ENCODE measurements around the gene BMP15. TPM values are rescaled to one million over a fixed set of nuclear protein-coding genes. Genes with fewer than 3 reads are reported as not detected.

Gene BMP15
- not detected in 2 replicates for total RNA-seq
- long read RNA-seq, result 0 reads

- no peak for TF ChIP-seq CTCF (IDR thresholded peaks at IDR 0.05)
- H3K4me3 Mint-ChIP-seq (ENCODE audit: unreplicated experiment), result no peak within 1 kb of the TSS
- H3K27me3 Mint-ChIP-seq (ENCODE audit: unreplicated experiment), result no peaks in the 10 kb centered on the region
- no peak within 1 kb of the TSS for H3K27ac Mint-ChIP-seq (ENCODE audit: unreplicated experiment)
- H3K36me3 Mint-ChIP-seq (ENCODE audit: unreplicated experiment), result no peaks in the 10 kb centered on the region
- no peak for DNase-seq (ENCODE audit: extremely low spot score, unreplicated experiment)
- no peaks in the 10 kb centered on the region for H3K9me3 Mint-ChIP-seq (ENCODE audit: unreplicated experiment)
- H3K4me1 Mint-ChIP-seq (ENCODE audit: unreplicated experiment), result no peaks in the 10 kb centered on the region
Observed at GRCh38 chrX:50910685-50911176, at the start of gene BMP15. TSS of gene BMP15 (plus strand) at chrX:50910735. CDS start at chrX:50910784, 49 bp downstream.

- Mint-ChIP-seq H3K27ac (ENCODE audit: unreplicated experiment) (no peak overlapping the region), H3K4me1 (ENCODE audit: unreplicated experiment) (no peaks in the 10 kb centered on the region), H3K27me3 (ENCODE audit: unreplicated experiment) (no peaks in the 10 kb centered on the region), H3K36me3 (ENCODE audit: unreplicated experiment) (no peaks in the 10 kb centered on the region), H3K4me3 (ENCODE audit: unreplicated experiment) (no peak overlapping the region), H3K9me3 (ENCODE audit: unreplicated experiment) (peaks cover 9% of the 10 kb centered on the region)
- TF ChIP-seq CTCF (IDR thresholded peaks at IDR 0.05), result no peak
- DNase-seq (ENCODE audit: extremely low spot score, unreplicated experiment), result no peak
Observed at GRCh38 chrX:50863471-50863870, 47.1 kb upstream of the BMP15 start.

- Mint-ChIP-seq H3K27me3 (ENCODE audit: unreplicated experiment) (no peaks in the 10 kb centered on the region), H3K27ac (ENCODE audit: unreplicated experiment) (no peak overlapping the region)
- DNase-seq (ENCODE audit: extremely low spot score, unreplicated experiment), result no peak
Observed at GRCh38 chrX:50865311-50865710, 45.2 kb upstream of the BMP15 start.

GRCh38 chrX:50871922-50872453 is 38.5 kb upstream of the BMP15 start:
- Mint-ChIP-seq H3K27ac (ENCODE audit: unreplicated experiment) (no peak overlapping the region), H3K4me3 (ENCODE audit: unreplicated experiment) (no peak overlapping the region)

More at GRCh38 chrX:50865311-50865710, 45.2 kb upstream of the BMP15 start:
- Mint-ChIP-seq H3K9me3 (ENCODE audit: unreplicated experiment) (peaks cover 8% of the 10 kb centered on the region), H3K36me3 (ENCODE audit: unreplicated experiment) (no peaks in the 10 kb centered on the region), H3K4me1 (ENCODE audit: unreplicated experiment) (no peaks in the 10 kb centered on the region), H3K4me3 (ENCODE audit: unreplicated experiment) (no peak overlapping the region)
- no peak for TF ChIP-seq CTCF (IDR thresholded peaks at IDR 0.05)

GRCh38 chrX:50874876-50875275 is 35.7 kb upstream of the BMP15 start:
- TF ChIP-seq CTCF (IDR thresholded peaks at IDR 0.05), result no peak
- no peaks in the 10 kb centered on the region for H3K4me1 Mint-ChIP-seq (ENCODE audit: unreplicated experiment)
- H3K36me3 Mint-ChIP-seq (ENCODE audit: unreplicated experiment), result no peaks in the 10 kb centered on the region
- H3K27me3 Mint-ChIP-seq (ENCODE audit: unreplicated experiment), result no peaks in the 10 kb centered on the region
- H3K4me3 Mint-ChIP-seq (ENCODE audit: unreplicated experiment), result no peak overlapping the region
- no peak for DNase-seq (ENCODE audit: extremely low spot score, unreplicated experiment)
- no peaks in the 10 kb centered on the region for H3K9me3 Mint-ChIP-seq (ENCODE audit: unreplicated experiment)
- no peak overlapping the region for H3K27ac Mint-ChIP-seq (ENCODE audit: unreplicated experiment)

More at GRCh38 chrX:50871922-50872453, 38.5 kb upstream of the BMP15 start:
- DNase-seq (ENCODE audit: extremely low spot score, unreplicated experiment), result no peak
- no peak for TF ChIP-seq CTCF (IDR thresholded peaks at IDR 0.05)
- no peaks in the 10 kb centered on the region for H3K27me3 Mint-ChIP-seq (ENCODE audit: unreplicated experiment)
- no peaks in the 10 kb centered on the region for H3K36me3 Mint-ChIP-seq (ENCODE audit: unreplicated experiment)
- H3K9me3 Mint-ChIP-seq (ENCODE audit: unreplicated experiment), result no peaks in the 10 kb centered on the region
- H3K4me1 Mint-ChIP-seq (ENCODE audit: unreplicated experiment), result no peaks in the 10 kb centered on the region
